Skin of body (tissue), 2 donors: ENCODE data around the gene ZNF512. TPM values are rescaled to one million over a fixed set of nuclear protein-coding genes. Genes with fewer than 3 reads are reported as not detected.
A peak's percentile ranks its signal among the peaks of the same experiment; 100 is the strongest.
"Not testable (repeated sequence)": the region's sequence is repeated elsewhere in the genome, so short reads cannot be mapped to it uniquely, and the experiment has no call there.

Experiments
- DNase-seq: peaks from one replicate; lab custom pipeline; 2025; lab: John Stamatoyannopoulos, UW
- total RNA-seq: library from RNA; depleted of rRNA; stranded (reverse); fragments of >200 nt; gene quantifications from one replicate; pipeline ENCODE4 v1.2.3, GENCODE V29; 2014

Gene ZNF512, protein sequence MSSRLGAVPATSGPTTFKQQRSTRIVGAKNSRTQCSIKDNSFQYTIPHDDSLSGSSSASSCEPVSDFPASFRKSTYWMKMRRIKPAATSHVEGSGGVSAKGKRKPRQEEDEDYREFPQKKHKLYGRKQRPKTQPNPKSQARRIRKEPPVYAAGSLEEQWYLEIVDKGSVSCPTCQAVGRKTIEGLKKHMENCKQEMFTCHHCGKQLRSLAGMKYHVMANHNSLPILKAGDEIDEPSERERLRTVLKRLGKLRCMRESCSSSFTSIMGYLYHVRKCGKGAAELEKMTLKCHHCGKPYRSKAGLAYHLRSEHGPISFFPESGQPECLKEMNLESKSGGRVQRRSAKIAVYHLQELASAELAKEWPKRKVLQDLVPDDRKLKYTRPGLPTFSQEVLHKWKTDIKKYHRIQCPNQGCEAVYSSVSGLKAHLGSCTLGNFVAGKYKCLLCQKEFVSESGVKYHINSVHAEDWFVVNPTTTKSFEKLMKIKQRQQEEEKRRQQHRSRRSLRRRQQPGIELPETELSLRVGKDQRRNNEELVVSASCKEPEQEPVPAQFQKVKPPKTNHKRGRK
- total RNA-seq, result 24.7 TPM

DNA sequence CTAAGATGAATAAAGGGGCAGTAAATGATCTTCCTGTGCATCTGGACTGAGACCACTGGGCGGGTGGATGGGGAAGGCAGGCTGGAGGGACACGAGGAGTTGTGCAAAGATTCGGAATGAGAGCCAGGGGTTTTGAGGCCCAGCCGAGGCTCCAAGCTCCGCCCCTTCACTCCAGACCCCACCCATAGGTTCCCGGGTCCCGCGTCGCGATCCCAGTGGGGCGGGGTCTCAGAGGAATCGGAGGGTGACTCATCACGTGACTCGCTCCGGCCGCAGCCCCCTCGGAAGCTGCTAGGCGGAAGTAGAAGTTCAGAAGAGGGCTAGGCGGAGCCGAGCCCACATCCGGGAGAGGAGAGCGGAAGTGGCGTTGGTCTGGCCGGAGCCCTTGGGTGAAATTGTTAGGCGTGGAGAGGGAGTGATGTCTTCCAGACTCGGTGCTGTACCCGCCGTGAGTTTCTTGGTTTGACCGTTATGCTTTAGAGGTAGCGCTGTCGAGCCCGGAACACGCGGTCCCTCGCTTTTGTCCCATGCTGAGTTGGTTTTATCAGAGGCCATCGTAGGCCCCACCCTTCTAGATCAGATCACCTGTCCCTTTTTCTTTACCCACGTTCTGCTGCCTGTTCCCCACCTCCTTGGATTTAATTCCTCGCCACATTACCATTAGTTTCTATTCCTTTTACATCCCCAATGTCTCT lies at the start of gene ZNF512:
Gene ZNF512, plus strand, starts transcription at position 348 of the 695 bp plus-strand sequence. Its CDS starts 71 bp downstream, at position 419.
- DNase-seq, result peak; percentile 89

DNA sequence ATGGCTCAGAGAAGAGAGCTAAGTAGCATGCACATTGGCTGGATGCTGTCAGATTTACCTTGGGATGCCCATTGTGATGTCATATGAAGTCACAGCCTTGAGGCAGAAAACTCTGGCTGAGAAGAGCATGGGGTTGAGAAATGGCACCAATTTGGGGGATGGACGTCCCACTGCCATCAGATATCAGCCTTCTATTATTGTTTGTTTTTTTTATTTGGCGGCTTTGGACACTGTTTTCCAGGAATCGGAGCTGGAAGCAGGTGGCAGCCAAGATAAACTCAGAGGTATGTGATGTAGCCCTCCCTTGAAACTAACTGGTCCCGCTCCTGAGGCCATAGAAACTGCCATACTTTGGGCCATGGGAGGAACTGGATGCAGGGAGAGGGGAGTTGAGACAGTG lies 45.6 kb upstream of the ZNF512 start:
- DNase-seq, result no peak

DNA sequence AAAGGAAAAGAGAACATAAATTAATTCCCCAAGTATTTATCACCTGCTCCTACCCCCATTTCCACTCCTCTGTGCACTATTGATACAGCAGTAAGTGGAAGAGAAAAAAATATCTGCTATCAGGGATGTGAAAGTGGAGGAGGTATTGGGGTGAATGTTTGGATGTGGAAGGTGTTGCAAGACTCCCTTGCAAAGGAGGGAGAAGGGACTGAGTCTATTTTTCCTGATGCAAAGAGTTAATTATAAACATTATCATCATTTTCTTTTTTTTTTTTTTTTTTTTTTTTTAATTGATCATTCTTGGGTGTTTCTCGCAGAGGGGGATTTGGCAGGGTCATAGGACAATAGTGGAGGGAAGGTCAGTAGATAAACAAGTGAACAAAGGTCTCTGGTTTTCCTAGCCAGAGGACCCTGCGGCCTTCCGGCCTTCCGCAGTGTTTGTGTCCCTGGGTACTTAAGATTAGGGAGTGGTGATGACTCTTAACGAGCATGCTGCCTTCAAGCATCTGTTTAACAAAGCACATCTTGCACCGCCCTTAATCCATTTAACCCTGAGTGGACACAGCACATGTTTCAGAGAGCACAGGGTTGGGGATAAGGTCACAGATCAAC lies 43.9 kb upstream of the ZNF512 start:
- not testable (repeated sequence) for DNase-seq

DNA sequence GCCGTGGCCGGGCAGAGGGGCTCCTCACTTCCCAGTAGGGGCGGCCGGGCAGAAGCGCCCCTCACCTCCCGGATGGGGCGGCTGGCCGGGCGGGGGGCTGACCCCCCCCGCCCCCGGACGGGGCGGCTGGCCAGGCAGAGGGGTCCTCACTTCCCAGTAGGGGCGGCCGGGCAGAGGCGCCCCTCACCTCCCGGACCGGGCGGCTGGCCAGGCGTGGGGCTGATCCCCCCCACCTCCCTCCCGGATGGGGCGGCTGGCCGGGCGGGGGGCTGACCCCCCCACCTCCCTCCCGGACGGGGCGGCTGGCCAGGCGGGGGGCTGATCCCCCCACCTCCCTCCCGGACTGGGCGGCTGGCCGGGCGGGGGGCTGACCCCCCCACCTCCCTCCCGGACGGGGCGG lies 43.2 kb upstream of the ZNF512 start:
- not testable (repeated sequence) for DNase-seq

DNA sequence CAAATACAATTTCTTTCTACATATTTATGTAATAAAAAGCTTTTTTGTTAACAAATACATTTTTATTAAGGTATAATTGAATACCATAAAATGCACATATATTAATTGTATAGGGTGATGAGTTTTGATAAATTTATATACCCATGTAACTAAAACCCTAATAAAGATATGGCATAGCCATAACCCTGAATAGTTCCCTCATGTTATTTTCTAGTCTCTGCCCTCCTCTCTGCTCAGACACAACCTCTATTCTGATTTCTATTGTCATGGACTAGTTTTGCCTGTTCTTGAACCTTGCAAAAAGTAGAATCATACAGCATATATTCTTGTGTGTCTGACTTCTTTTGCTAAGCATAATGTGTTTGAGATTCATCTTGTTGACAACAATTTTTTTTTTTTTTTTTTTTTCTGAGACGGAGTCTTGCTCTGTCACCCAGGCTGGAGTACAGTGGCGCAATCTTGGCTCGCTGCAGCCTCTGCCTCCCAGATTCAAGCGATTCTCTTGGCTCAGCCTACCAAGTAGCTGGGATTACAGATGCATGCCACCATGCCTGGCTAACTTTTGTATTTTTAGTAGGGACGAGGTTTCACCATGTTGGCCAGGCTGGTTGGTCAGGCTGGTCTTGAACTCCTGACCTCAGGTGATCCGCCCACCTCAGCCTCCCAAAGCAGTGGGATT lies 38.6 kb upstream of the ZNF512 start:
- DNase-seq, result no peak

DNA sequence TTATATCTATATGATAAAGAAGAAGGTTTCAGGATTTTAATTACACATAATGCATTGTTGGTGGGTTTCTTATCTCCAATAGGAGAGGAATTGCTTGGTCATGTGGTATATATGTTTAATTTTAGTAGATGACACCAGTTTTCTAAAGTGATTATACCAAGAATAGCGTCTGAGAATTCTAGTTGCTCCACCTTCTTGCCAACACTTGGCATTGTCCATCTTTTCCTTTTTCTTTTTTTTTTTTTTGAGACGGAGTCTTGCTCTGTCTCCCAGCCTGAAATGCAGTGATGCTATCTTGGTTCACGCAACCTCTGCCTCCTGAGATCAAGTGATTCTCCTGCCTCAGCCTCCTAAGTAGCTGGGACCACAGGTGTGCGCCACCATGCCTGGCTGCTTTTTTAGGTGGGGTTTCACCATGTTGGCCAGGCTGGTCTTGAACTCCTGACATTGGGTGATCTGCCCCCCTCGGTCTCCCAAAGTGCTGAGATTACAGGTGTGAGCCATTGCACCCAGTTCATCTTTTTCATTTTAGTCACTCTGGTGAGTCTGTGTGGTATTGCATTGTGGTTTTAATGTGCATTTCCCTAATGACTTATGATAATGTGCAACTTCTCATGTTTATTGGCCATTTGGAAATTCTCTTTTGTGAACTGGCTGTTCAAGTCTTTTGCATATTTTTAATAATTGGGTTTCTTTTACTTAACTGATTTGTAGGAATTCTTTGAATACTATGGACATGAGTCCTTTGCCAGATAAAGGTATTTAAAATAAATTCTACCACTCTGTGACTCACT lies 37.3 kb upstream of the ZNF512 start:
- no peak for DNase-seq

DNA sequence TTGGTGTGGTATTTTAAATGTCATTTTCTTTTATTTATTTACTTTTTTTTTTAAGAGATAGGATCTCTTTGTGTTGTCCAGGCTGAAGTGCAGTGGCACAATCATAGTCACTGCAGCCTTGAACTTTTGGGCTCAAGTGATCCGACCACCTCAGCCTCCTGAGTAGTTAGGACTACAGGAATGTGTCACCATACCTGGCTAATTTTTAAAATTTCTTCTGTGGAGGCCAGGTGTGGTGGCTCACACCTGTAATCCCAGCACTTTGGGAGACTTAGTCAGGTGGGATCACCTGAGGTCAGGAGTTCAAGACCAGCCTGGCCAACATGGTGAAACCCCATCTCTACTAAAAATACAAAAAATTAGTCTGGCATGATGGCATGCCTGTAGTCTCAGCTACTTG lies 33.5 kb upstream of the ZNF512 start:
- no peak for DNase-seq

DNA sequence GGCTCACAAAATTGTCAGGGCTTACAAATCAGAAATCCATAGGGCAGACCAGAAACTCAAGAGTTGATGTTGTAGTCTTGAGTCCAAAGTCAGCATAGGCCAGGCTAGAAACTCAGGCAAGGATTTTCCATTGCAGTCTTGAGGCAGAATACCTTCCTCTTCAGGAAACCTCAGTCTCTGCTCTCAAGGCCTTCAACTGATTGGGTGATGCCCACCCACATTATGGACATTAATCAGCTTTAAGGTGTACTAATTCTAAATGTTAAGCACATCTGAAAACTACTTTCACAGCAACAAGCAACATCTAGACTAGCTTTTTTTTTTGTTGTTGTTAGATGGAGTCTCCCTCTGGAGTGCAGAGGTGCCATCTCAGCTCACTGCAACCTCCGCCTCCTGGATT lies 31.3 kb upstream of the ZNF512 start:
- DNase-seq, result no peak

DNA sequence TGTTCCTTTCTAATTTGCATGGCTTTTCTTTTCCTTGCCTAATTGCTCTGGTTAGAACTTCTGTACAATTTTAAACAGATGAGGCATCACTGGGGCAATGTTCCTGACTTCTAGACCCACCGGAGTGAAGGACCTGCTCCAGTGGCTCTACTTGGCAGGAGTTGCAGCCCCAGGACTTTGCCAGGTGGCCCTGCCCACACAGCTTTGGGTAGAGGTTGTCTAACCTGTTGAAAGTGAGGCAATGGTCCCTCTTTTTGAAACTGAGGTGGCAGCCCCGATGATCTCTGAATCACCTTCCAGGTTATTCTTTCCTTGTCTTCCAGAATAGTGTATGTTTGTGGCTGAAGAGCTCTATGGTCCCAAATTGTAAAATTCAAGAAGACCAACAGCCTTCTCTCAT lies 29.9 kb upstream of the ZNF512 start:
- DNase-seq, result no peak

DNA sequence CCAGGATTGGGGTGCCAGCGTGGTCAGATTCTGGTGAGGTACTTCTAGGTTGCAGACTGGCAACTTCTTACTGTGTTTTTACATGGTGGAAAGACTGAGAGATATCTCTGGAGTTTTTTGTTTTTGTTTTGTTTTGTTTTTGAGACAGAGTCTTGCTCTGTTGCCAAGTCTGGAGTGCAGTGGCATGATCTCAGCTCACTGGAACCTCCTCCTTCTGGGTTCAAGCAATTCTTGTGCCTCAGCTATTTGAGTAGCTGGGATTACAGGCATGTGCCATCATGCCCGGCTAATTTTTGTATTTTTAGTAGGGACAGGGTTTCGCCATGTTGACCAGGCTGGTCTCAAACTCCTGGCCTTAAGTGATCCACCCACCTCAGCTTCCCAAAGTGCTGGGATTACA lies 28.4 kb upstream of the ZNF512 start:
- not testable (repeated sequence) for DNase-seq

DNA sequence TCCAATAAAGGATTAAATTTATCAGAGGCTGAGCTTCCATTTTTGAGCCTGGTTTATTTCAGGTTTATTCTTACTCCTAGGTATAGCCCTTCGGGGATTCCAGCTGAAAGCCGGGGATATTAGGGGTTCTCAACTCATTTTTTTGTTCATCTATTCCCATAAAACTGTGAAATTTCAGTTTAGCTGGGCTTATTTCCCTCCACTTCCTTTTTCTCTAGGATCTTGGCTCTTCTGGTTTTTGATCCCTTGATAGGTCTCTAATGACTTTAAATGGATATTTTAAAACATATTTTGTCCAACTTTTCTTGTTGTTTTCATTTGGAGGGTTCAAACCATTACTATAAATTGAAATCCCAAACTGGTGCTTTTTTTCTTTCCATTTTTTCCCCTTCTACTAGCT lies 23.6 kb upstream of the ZNF512 start:
- DNase-seq, result no peak

DNA sequence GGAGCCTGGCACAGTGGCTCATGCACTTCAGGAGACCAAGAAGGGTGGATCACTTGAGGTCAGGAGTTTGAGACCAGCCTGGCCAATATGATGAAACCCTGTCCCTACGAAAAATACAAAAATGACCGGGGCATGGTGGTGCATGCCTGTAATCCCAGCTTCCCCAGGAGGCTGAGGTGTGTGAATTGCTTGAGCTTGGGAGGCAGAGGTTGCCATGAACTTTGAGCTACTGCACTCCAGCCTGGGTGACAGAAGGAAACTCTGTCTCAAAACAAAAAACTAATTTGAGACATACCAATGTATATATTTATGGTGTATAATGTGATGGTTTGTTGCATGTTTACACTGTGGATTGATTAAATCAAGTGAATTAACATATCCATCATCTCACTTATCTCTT lies 21.8 kb upstream of the ZNF512 start:
- DNase-seq, result no peak

DNA sequence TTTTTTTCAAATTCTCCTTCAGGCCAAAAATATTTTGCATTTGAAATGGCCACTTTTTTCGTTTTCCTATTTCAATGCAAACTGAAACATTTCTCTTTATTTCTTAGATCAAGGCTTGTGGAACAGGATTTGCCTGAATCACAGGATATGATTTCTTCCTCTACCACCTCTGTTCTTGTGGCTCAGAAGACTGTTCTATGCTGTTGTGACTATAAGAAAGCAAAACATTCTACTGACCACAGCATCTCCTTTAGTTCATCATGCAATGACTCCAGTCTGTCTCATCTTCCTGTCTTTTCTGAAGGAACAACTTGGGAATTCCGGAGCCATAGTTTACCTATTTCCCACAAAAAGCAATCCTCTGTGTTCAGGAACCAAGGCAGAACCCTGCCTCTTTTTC lies 16.2 kb upstream of the ZNF512 start:
- DNase-seq, result no peak

DNA sequence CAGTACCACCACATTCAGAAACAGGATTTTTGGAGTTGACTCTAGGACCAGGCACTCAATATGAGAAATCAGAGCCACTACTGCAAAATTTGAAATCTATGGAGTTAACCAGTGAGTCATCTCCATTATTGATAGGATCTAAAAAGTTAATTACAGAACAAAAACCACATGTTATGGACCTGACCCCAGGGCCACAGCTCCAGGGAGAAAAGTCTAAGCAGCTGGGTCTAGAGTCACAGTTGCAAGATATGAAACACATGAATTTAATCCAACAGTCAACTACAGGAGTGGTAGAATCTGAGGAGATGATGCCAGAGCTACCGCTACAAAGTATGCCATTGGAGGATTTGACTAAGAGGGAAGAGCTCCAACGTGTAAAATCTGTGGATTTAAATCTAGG lies 13.4 kb upstream of the ZNF512 start:
- no peak for DNase-seq

DNA sequence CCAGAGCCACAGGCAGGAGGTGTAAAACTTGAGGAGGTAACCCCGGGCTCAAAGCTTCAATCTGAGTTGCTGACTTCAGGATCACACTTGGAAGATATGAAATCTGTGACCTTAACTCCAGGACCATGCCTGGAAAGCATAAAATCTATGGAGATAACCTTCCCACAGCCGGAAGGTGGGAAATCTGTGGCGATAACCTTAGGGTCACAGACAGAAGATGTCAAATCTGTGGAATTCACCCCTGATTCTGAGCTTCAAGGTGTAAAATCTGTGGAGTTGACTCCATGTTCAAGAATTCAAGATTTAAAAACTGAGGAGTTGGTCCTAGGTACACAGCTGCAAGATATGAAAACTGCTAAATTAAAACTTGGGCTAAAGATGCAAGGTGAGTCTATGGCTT lies 11.6 kb upstream of the ZNF512 start:
- DNase-seq, result no peak

DNA sequence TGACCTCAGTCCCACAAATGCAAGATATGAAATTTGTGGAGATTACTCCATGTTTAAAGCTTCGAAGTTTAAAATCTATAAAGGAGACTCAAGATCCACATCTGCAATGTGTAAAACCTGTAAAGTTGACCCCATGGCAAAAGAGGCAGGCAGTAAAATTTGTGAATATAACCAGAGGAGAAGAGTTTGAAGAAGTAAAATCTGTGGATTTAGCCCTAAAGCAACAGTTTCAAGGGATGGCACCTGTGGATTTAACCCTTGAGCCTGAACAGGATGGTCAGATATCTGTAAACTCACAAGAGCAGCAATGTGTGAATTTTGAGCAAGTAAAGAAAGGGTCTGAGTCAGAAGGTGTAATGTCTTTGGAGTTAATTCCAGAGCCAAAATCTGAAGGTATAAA lies 11.2 kb upstream of the ZNF512 start:
- no peak for DNase-seq

DNA sequence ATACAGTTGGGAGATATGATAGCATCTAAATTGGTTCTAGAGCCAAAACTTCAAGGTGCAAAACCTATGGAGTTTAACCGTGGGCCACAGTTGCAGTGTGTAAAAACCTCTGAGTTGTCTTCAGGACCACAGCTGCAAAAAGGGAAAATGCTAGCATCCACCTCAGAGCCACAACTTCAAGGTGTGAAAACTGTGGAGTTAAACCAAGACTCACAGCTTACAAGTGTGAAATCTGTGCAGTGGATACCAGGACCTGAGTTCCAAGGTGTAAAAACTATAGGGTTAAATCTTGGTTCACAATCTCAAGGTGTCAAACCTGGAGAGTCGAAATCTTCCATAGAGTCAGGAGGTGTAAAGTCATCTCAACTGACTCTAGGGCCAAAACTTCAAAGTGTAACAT lies 10.4 kb upstream of the ZNF512 start:
- no peak for DNase-seq

DNA sequence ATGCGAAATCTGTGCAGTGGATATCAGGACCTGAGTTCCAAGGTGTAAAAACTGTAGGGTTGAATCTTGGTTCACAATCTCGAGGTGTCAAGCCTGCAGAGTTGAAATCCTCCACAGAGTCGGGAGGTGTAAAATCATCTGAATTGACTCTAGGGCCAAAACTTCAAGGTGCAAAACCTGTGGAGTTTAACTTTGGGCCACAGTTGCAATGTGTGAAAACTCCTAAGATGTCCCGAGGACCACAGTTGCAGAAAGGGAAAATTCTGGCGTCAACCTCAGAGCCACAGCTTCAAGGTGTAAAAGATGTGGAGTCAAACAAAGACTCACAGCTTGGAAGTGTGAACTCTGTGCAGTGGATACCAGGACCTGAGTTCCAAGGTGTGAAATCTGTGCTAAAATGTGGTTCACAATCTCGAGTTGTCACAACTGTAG lies 9.8 kb upstream of the ZNF512 start:
- no peak for DNase-seq

DNA sequence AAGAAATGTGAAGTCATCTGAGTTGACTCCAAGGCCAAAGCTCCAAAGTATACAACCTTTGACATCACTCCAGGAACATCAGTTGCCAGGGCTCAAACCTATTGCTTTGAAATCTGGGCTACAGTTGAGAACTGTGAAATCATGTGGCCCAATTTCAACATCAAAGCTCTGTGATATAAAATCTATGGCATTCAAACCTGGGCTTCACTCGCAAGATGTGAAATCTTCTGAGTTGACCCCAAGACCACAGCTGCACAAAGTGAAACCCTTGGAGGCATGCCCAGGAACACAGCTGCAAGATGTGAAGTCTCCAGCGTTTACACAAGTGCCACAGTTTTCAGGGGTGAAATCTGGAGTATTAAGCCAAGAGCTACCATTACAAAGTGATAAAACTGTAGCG lies 9.4 kb upstream of the ZNF512 start:
- DNase-seq, result no peak

DNA sequence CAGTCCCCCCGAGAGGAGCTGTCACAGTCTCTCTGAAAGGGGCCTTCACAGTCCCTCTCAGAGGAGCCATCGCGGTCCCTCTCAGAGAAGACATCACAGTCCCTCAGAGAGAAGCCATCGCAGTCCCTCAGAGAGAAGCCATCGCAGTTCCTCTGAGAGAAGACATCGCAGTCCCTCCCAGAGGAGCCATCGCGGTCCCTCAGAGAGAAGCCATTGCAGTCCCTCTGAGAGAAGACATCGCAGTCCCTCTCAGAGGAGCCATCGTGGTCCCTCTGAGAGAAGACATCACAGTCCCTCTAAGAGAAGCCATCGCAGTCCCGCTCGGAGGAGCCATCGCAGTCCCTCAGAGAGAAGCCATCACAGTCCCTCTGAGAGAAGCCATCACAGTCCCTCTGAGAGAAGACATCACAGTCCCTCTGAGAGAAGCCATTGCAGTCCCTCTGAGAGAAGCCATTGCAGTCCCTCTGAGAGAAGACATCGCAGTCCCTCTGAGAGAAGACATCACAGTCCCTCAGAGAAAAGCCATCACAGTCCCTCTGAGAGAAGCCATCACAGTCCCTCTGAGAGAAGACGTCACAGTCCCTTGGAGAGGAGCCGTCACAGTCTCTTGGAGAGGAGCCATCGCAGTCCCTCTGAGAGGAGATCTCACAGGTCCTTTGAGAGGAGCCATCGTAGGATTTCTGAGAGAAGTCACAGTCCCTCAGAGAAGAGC lies 1.3 kb upstream of the ZNF512 start:
- DNase-seq, result no peak
